Measurements from ENCODE around the gene ACTL6A.
A peak's percentile ranks its signal among the peaks of the same experiment; 100 is the strongest.

GRCh38 chr3:179563271-179563783 lies 601 bp downstream of the ACTL6A start:
- TF ChIP-seq CTCF (IDR thresholded peaks at IDR 0.05; ENCODE audit: borderline replicate concordance, extremely low read depth, low read length, poor library complexity, severe bottlenecking) (peak; percentile 46), EZH2 (IDR thresholded peaks at IDR 0.05; ENCODE audit: borderline replicate concordance, low read depth, low read length, severe bottlenecking) (no peak)

Data from DND-41 (cell line).